ENCODE data around the gene TMED6. TPM values are rescaled to one million over a fixed set of nuclear protein-coding genes. Genes with fewer than 3 reads are reported as not detected.

The TMED6 gene
- total RNA-seq, 1 experiment from 2014 or later, result 0.59 TPM

- BruUV-seq (replicated peaks), result no TSS peak
- Histone ChIP-seq H4K20me1 (ENCODE audit: insufficient read depth) (peaks cover 4% of the 10 kb centered on the region; the same call in 1 of the 2 replicates), H3K4me2 (no peak overlapping the region), H3K79me2 (ENCODE audit: low read depth) (0 out of 2 replicates have a peak, but pooled peaks cover 2% of the 10 kb centered on the region), H3K9me3 (ENCODE audit: insufficient read depth, low read depth) (no peaks in the 10 kb centered on the region), H3K9me2 (ENCODE audit: insufficient read depth) (no peaks in the 10 kb centered on the region), H3K4me3 (no peak overlapping the region), H3F3A (ENCODE audit: insufficient read depth, low read depth) (peaks cover 6% of the 10 kb centered on the region; the same call in 1 of the 2 replicates), H3K27ac (no peak overlapping the region), H3K27me3 (ENCODE audit: insufficient read depth, low read depth) (no peaks in the 10 kb centered on the region), H3K4me1 (replicated peaks; ENCODE audit: insufficient read depth) (no peaks in the 10 kb centered on the region), H2AFZ (no peak overlapping the region), H3K36me3 (ENCODE audit: low read depth) (peaks cover 13% of the 10 kb centered on the region)
- DNase-seq, result no peak
- no peak for TF ChIP-seq CTCF (conservative IDR thresholded peaks at IDR 0.05)
- no peak for TF ChIP-seq EZH2 (IDR thresholded peaks at IDR 0.05; ENCODE audit: low read depth)
- ChIA-PET CTCF (no interaction called here), POLR2A (ENCODE audit: unreplicated experiment) (no interaction called here)
- intact Hi-C loops (cut with micrococcal nuclease; ENCODE audit: unreplicated experiment), result no loop called here
These were observed 24.9 kb upstream of the TMED6 start for GRCh38 chr16:69376393-69377059.

GRCh38 chr16:69373019-69373418 is 21.4 kb upstream of the TMED6 start:
- no peaks in the 10 kb centered on the region for H3K79me2 ChIP-seq (ENCODE audit: low read depth)
- POLR2A ChIA-PET (ENCODE audit: unreplicated experiment), result no interaction called here
- no peaks in the 10 kb centered on the region for H3K9me2 ChIP-seq (ENCODE audit: insufficient read depth)
- BruUV-seq (replicated peaks), result no TSS peak
- no peak for DNase-seq
- intact Hi-C loops (cut with micrococcal nuclease; ENCODE audit: unreplicated experiment), result no loop called here
- no peak for TF ChIP-seq EZH2 (IDR thresholded peaks at IDR 0.05; ENCODE audit: low read depth)
- no peak for TF ChIP-seq CTCF (conservative IDR thresholded peaks at IDR 0.05)
- no peak overlapping the region for H3K4me2 ChIP-seq
- no peaks in the 10 kb centered on the region for H3K27me3 ChIP-seq (ENCODE audit: insufficient read depth, low read depth)
- 0 out of 2 replicates have a peak, but pooled peaks cover 6% of the 10 kb centered on the region for H3F3A ChIP-seq (ENCODE audit: insufficient read depth, low read depth)
- H3K4me1 ChIP-seq (replicated peaks; ENCODE audit: insufficient read depth), result no peaks in the 10 kb centered on the region
- H2AFZ ChIP-seq, result no peak overlapping the region
- CTCF ChIA-PET, result no interaction called here
- H3K36me3 ChIP-seq (ENCODE audit: low read depth), result peaks cover 3% of the 10 kb centered on the region; the same call in 1 of the 2 replicates
- no peak overlapping the region for H3K27ac ChIP-seq
- no peaks in the 10 kb centered on the region for H3K9me3 ChIP-seq (ENCODE audit: insufficient read depth, low read depth)
- no peak overlapping the region for H3K4me3 ChIP-seq
- peaks cover 4% of the 10 kb centered on the region; the same call in 1 of the 2 replicates for H4K20me1 ChIP-seq (ENCODE audit: insufficient read depth)

- H3K4me2 ChIP-seq, result no peak overlapping the region
- H3K36me3 ChIP-seq (ENCODE audit: low read depth), result peaks cover 13% of the 10 kb centered on the region
- H3K9me2 ChIP-seq (ENCODE audit: insufficient read depth), result no peaks in the 10 kb centered on the region
- ChIA-PET CTCF (interaction anchor here (0.7 kb wide), 1 partner anchor 353 kb away, joined by 6 read pairs; no protein-coding TSS in a partner anchor), POLR2A (ENCODE audit: unreplicated experiment) (no interaction called here)
- intact Hi-C loops (cut with micrococcal nuclease; ENCODE audit: unreplicated experiment), result no loop called here
- BruUV-seq (replicated peaks), result no TSS peak
- H3K27ac ChIP-seq, result no peak overlapping the region
- H3K79me2 ChIP-seq (ENCODE audit: low read depth), result no peaks in the 10 kb centered on the region
- DNase-seq, result no peak
- no peaks in the 10 kb centered on the region for H3K9me3 ChIP-seq (ENCODE audit: insufficient read depth, low read depth)
- no peaks in the 10 kb centered on the region for H3K4me1 ChIP-seq (replicated peaks; ENCODE audit: insufficient read depth)
- TF ChIP-seq EZH2 (IDR thresholded peaks at IDR 0.05; ENCODE audit: low read depth) (no peak), CTCF (conservative IDR thresholded peaks at IDR 0.05) (no peak)
- no peaks in the 10 kb centered on the region for H3K27me3 ChIP-seq (ENCODE audit: insufficient read depth, low read depth)
- H3F3A ChIP-seq (ENCODE audit: insufficient read depth, low read depth), result no peaks in the 10 kb centered on the region
- H2AFZ ChIP-seq, result no peak overlapping the region
- 0 out of 2 replicates have a peak, but pooled peaks cover 4% of the 10 kb centered on the region for H4K20me1 ChIP-seq (ENCODE audit: insufficient read depth)
- H3K4me3 ChIP-seq, result no peak overlapping the region
These were observed 20.0 kb upstream of the TMED6 start for GRCh38 chr16:69371564-69371963.

Measured in PC-9 (cell line).